Naive thymus-derived CD4-positive, alpha-beta T cell (primary cell): ENCODE data around the gene KLC1. TPM values are rescaled to one million over a fixed set of nuclear protein-coding genes. Genes with fewer than 3 reads are reported as not detected.

ENCODE experiments used
- ATAC-seq: fragments of 150-1000 bp; cut with Tn5 transposase; 2 replicates; pipeline ENCODE4 v1.10.0; 2021; ENCODE audit warnings: mild to moderate bottlenecking, moderate library complexity
- CTCF ChIA-PET: fragments of 350-600 bp; sonication (Branson Sonifier 250); formaldehyde crosslinking; loops from one replicate; lab custom pipeline; 2021; ENCODE audit warnings: antibody characterized with exemption; lab: Charles Lee
- POLR2A ChIA-PET: fragments of 350-600 bp; sonication (Branson Sonifier 250); formaldehyde crosslinking; loops from one replicate; lab custom pipeline; 2021; ENCODE audit warnings: antibody characterized with exemption, inconsistent platforms; lab: Charles Lee
- DNase-seq, 9 donors: peaks; one replicate each; pipeline versions ENCODE4 v3.0.0 to v3.0.0-alpha.2; 2020 to 2022; ENCODE audit warnings: mixed read lengths in 1 of 9
- H3K27ac ChIP-seq: one replicate; pipeline ENCODE4 v1.7.0; 2013; ENCODE audit warnings: mild to moderate bottlenecking, low read depth, low read length, moderate library complexity
- H3K27me3 ChIP-seq, 2 donors: one replicate each; pipeline ENCODE4 v1.7.0; 2013; ENCODE audit warnings: low read length in 2 of 2, mild to moderate bottlenecking in 2 of 2, moderate library complexity in 2 of 2; ENCODE audit not compliant: control insufficient read depth in 2 of 2, insufficient read depth in 2 of 2
- H3K36me3 ChIP-seq, 3 experiments: 1 replicate in 2 of 3; 2 replicates in 1 of 3; pipeline ENCODE4 v1.7.0; 2013; ENCODE audit warnings: low read length in 3 of 3, mild to moderate bottlenecking in 3 of 3, moderate library complexity in 1 of 3; ENCODE audit not compliant: insufficient read depth in 3 of 3, control insufficient read depth in 2 of 3
- H3K4me1 ChIP-seq, 2 donors: one replicate each; pipeline ENCODE4 v1.7.0; 2013; ENCODE audit warnings: low read length in 2 of 2, mild to moderate bottlenecking in 2 of 2, moderate library complexity in 1 of 2; ENCODE audit not compliant: control insufficient read depth in 2 of 2, insufficient read depth in 2 of 2
- H3K4me3 ChIP-seq: 2 replicates; pipeline ENCODE4 v1.7.0; 2013; ENCODE audit warnings: mild to moderate bottlenecking, low read length
- H3K9me3 ChIP-seq, 3 experiments: 1 replicate in 2 of 3; 2 replicates in 1 of 3; pipeline ENCODE4 v1.7.0; 2013; ENCODE audit warnings: low read length in 3 of 3; ENCODE audit not compliant: control insufficient read depth in 2 of 3
- H3K27ac Mint-ChIP-seq, 9 donors: one replicate each; pipeline ENCODE4 v1.8.0; 2020 to 2022; ENCODE audit warnings: mixed read lengths in 9 of 9, mild to moderate bottlenecking in 8 of 9, moderate library complexity in 5 of 9, inconsistent platforms in 2 of 9
- H3K27me3 Mint-ChIP-seq, 5 donors: one replicate each; pipeline ENCODE4 v1.8.0; 2021 to 2022; ENCODE audit warnings: mixed read lengths in 5 of 5, mild to moderate bottlenecking in 1 of 5
- H3K36me3 Mint-ChIP-seq, 5 donors: one replicate each; pipeline ENCODE4 v1.8.0; 2020 to 2022; ENCODE audit warnings: mixed read lengths in 5 of 5, mild to moderate bottlenecking in 3 of 5, inconsistent platforms in 1 of 5
- H3K4me1 Mint-ChIP-seq, 7 donors: one replicate each; pipeline ENCODE4 v1.8.0; 2020 to 2022; ENCODE audit warnings: mixed read lengths in 7 of 7, mild to moderate bottlenecking in 3 of 7, inconsistent platforms in 1 of 7
- H3K4me3 Mint-ChIP-seq, 10 donors: one replicate each; pipeline ENCODE4 v1.8.0; 2020 to 2022; ENCODE audit warnings: mild to moderate bottlenecking in 10 of 10, mixed read lengths in 10 of 10, moderate library complexity in 6 of 10, inconsistent platforms in 2 of 10
- H3K9me3 Mint-ChIP-seq, 11 donors: one replicate each; pipeline ENCODE4 v1.8.0; 2020 to 2022; ENCODE audit warnings: mixed read lengths in 11 of 11, mild to moderate bottlenecking in 4 of 11, inconsistent platforms in 1 of 11, moderate library complexity in 1 of 11
- intact Hi-C, 2 donors: fragments of 100-400 bp; cut with micrococcal nuclease; formaldehyde crosslinking; loops; one replicate each; pipeline ENCODE4 v1.15.1; 2023
- polyA plus RNA-seq, 2 donors: library from polyadenylated mRNA; unstranded; fragments of 300-500 nt; fragmentation: Illumina TruSeq; gene quantifications; one replicate each; pipeline ENCODE4 v1.2.3, GENCODE V29; 2021
- total RNA-seq, 6 experiments: library from RNA in 5 of 6; stranded (reverse) in 5 of 6; gene quantifications; 1 replicate in 5 of 6; 2 replicates in 1 of 6; pipeline ENCODE4 v1.2.3 and lab custom pipeline; 2021 to 2026

Gene KLC1
- total and polyA plus RNA-seq, 7 experiments from 2014 or later = 65.5 to 268 (median 161) TPM

- H3K9me3 ChIP-seq = no peaks in the 10 kb centered on the region
- ChIA-PET POLR2A (no interaction called here), CTCF (no interaction called here)
- no peaks in the 10 kb centered on the region for H3K4me1 ChIP-seq
- Mint-ChIP-seq H3K4me1 (peaks cover 0 to 10% (median 0%) of the 10 kb centered on the region in 7 donors), H3K27ac (peak overlapping the region in 1 of 9 donors; percentile 46), H3K27me3 (no peaks in the 10 kb centered on the region), H3K4me3 (no peak overlapping the region), H3K36me3 (peaks cover 0 to 11% (median 0%) of the 10 kb centered on the region in 5 donors), H3K9me3 (peaks cover 0 to 2% (median 0%) of the 10 kb centered on the region in 11 donors)
- H3K27ac ChIP-seq = no peak overlapping the region
- intact Hi-C loops = no loop called here
- H3K27me3 ChIP-seq = no peaks in the 10 kb centered on the region
- no peak overlapping the region for H3K4me3 ChIP-seq
- no peak for DNase-seq
- peaks cover 0 to 51% (median 0%) of the 10 kb centered on the region in 3 experiments for H3K36me3 ChIP-seq
- ATAC-seq = no peak
Measured at GRCh38 chr14:103706551-103707328, 77.7 kb downstream of the KLC1 start.

- Histone ChIP-seq H3K36me3 (peaks cover 0 to 44% (median 0%) of the 10 kb centered on the region in 3 experiments), H3K9me3 (no peaks in the 10 kb centered on the region), H3K4me1 (no peaks in the 10 kb centered on the region), H3K4me3 (no peak overlapping the region), H3K27me3 (no peaks in the 10 kb centered on the region), H3K27ac (no peak overlapping the region)
- peaks cover 0 to 12% (median 3%) of the 10 kb centered on the region in 7 donors for H3K4me1 Mint-ChIP-seq
- ChIA-PET CTCF (no interaction called here), POLR2A (no interaction called here)
- no peak for ATAC-seq
- no peak overlapping the region for H3K4me3 Mint-ChIP-seq
- H3K9me3 Mint-ChIP-seq = peaks cover 0 to 2% (median 0%) of the 10 kb centered on the region in 11 donors
- intact Hi-C loops = no loop called here
- no peak for DNase-seq
- H3K27ac Mint-ChIP-seq = peak overlapping the region in 2 of 9 donors; percentile 52 to 77
- H3K27me3 Mint-ChIP-seq = no peaks in the 10 kb centered on the region
- H3K36me3 Mint-ChIP-seq = peaks cover 0 to 10% (median 0%) of the 10 kb centered on the region in 5 donors
Measured at GRCh38 chr14:103707329-103708263, 78.6 kb downstream of the KLC1 start.

GRCh38 chr14:103708750-103709187 is 79.8 kb downstream of the KLC1 start:
- ATAC-seq (no peak), DNase-seq (no peak)
- no peaks in the 10 kb centered on the region for H3K27me3 ChIP-seq
- no peaks in the 10 kb centered on the region for H3K4me1 ChIP-seq
- ChIA-PET POLR2A (no interaction called here), CTCF (interaction anchor here (0.6 kb wide), 1 partner anchor 93 kb away, joined by 3 read pairs; no protein-coding TSS in a partner anchor)
- intact Hi-C loops = no loop called here
- no peaks in the 10 kb centered on the region for H3K9me3 ChIP-seq
- peaks cover 0 to 2% (median 0%) of the 10 kb centered on the region in 11 donors for H3K9me3 Mint-ChIP-seq
- peaks cover 6 to 20% (median 10%) of the 10 kb centered on the region in 7 donors for H3K4me1 Mint-ChIP-seq
- peak overlapping the region in 1 of 9 donors; percentile 67 for H3K27ac Mint-ChIP-seq
- no peaks in the 10 kb centered on the region for H3K27me3 Mint-ChIP-seq
- peaks cover 0 to 32% (median 0%) of the 10 kb centered on the region in 3 experiments for H3K36me3 ChIP-seq
- peaks cover 0 to 4% (median 0%) of the 10 kb centered on the region in 5 donors for H3K36me3 Mint-ChIP-seq
- H3K27ac ChIP-seq = no peak overlapping the region
- no peak overlapping the region for H3K4me3 Mint-ChIP-seq
- H3K4me3 ChIP-seq = no peak overlapping the region

- H3K9me3 ChIP-seq = no peaks in the 10 kb centered on the region
- ChIA-PET CTCF (no interaction called here), POLR2A (no interaction called here)
- intact Hi-C loops = loop anchor here in 1 of 2 donors (10.0 kb wide), 1 partner anchor 935 kb away; the partner anchor contains the start of gene TRAF3
- Mint-ChIP-seq H3K36me3 (peaks cover 0 to 3% (median 0%) of the 10 kb centered on the region in 5 donors), H3K27ac (peak overlapping the region in 1 of 9 donors; percentile 65), H3K4me3 (no peak overlapping the region), H3K27me3 (no peaks in the 10 kb centered on the region), H3K4me1 (peaks cover 6 to 25% (median 14%) of the 10 kb centered on the region in 7 donors), H3K9me3 (no peaks in the 10 kb centered on the region)
- no peak for ATAC-seq
- no peaks in the 10 kb centered on the region for H3K27me3 ChIP-seq
- H3K4me1 ChIP-seq = peaks cover 0 to 6% of the 10 kb centered on the region in 2 donors
- peaks cover 0 to 29% (median 0%) of the 10 kb centered on the region in 3 experiments for H3K36me3 ChIP-seq
- DNase-seq = no peak
- no peak overlapping the region for H3K4me3 ChIP-seq
- H3K27ac ChIP-seq = no peak overlapping the region
Measured at GRCh38 chr14:103709814-103710213, 80.8 kb downstream of the KLC1 start.

GRCh38 chr14:103710771-103711377 is 81.9 kb downstream of the KLC1 start:
- Histone ChIP-seq H3K4me3 (no peak overlapping the region), H3K27ac (no peak overlapping the region), H3K27me3 (no peaks in the 10 kb centered on the region), H3K36me3 (peaks cover 0 to 20% (median 0%) of the 10 kb centered on the region in 3 experiments), H3K9me3 (no peaks in the 10 kb centered on the region), H3K4me1 (peaks cover 0 to 6% of the 10 kb centered on the region in 2 donors)
- Mint-ChIP-seq H3K36me3 (peaks cover 0 to 4% (median 3%) of the 10 kb centered on the region in 5 donors), H3K9me3 (peaks cover 0 to 4% (median 0%) of the 10 kb centered on the region in 11 donors), H3K27ac (peak overlapping the region in 1 of 9 donors; percentile 14), H3K4me3 (peak overlapping the region in 1 of 10 donors; percentile 51), H3K27me3 (peaks cover 0 to 2% (median 0%) of the 10 kb centered on the region in 5 donors), H3K4me1 (peaks cover 6 to 30% (median 17%) of the 10 kb centered on the region in 7 donors)
- CTCF ChIA-PET = no interaction called here
- DNase-seq (no peak), ATAC-seq (no peak)
- POLR2A ChIA-PET = no interaction called here
- intact Hi-C loops = loop anchor here in 1 of 2 donors (10.0 kb wide), 1 partner anchor 936 kb away; the partner anchor contains the start of gene TRAF3
